Muscle of leg (tissue), 11 donors: ENCODE data around the gene PRCP. TPM values are rescaled to one million over a fixed set of nuclear protein-coding genes. Genes with fewer than 3 reads are reported as not detected.

Experiments used
- DNase-seq: peaks from one replicate; pipeline ENCODE4 v3.0.0; 2013
- H3K27ac ChIP-seq: one replicate; pipeline ENCODE4 v1.5.1; 2013; ENCODE audit warnings: mild to moderate bottlenecking, low read length, control low read depth
- H3K27me3 ChIP-seq: one replicate; pipeline ENCODE4 v1.6.1; 2013; ENCODE audit warnings: low read length; ENCODE audit not compliant: control insufficient read depth, insufficient read depth
- H3K36me3 ChIP-seq: one replicate; pipeline ENCODE4 v1.6.1; 2013; ENCODE audit warnings: low read length; ENCODE audit not compliant: control insufficient read depth, insufficient read depth
- H3K4me1 ChIP-seq: one replicate; pipeline ENCODE4 v1.6.1; 2013; ENCODE audit warnings: low read length; ENCODE audit not compliant: control insufficient read depth, insufficient read depth
- H3K4me3 ChIP-seq: one replicate; pipeline ENCODE4 v1.5.1; 2013; ENCODE audit warnings: low read length, control low read depth
- H3K9me3 ChIP-seq: replicated peaks from 2 replicates; pipeline ENCODE4 v1.6.1; 2013; ENCODE audit warnings: low read depth, low read length; ENCODE audit not compliant: control insufficient read depth
- WGBS: methylation state at CpG from one replicate; pipeline ENCODE4 v1.1.5; 2013; ENCODE audit warnings: missing lambda C conversion rate; ENCODE audit not compliant: insufficient coverage; 5-methylcytosine and 5-hydroxymethylcytosine counted together
- polyA plus RNA-seq, 8 donors: library from polyadenylated mRNA; unstranded; fragments of 120-200 nt; gene quantifications; one replicate each; pipeline versions ENCODE4 v1.2.1 to v1.2.3, GENCODE V29; 2013; ENCODE audit warnings: inconsistent platforms in 1 of 8, low replicate concordance in 1 of 8; ENCODE audit not compliant: insufficient read length in 8 of 8, insufficient read depth in 1 of 8
- total RNA-seq: library from RNA; stranded (reverse); fragments of 120-200 nt; gene quantifications from one replicate; pipeline ENCODE4 v1.2.4, GENCODE V29; 2013

The PRCP gene
- total and polyA plus RNA-seq, 9 donors: 80.3 to 119 (median 101) TPM

GRCh38 chr11:82792319-82792718 is 107.9 kb downstream of the PRCP start:
- H3K27ac ChIP-seq: no peak overlapping the region
- no peaks in the 10 kb centered on the region for H3K4me1 ChIP-seq
- H3K9me3 ChIP-seq: no peaks in the 10 kb centered on the region
- DNase-seq: no peak
- H3K36me3 ChIP-seq: no peaks in the 10 kb centered on the region
- WGBS: 80% methylated on average over 1 of the region's 5 CpGs
- no peaks in the 10 kb centered on the region for H3K27me3 ChIP-seq
- H3K4me3 ChIP-seq: no peak overlapping the region

DNA sequence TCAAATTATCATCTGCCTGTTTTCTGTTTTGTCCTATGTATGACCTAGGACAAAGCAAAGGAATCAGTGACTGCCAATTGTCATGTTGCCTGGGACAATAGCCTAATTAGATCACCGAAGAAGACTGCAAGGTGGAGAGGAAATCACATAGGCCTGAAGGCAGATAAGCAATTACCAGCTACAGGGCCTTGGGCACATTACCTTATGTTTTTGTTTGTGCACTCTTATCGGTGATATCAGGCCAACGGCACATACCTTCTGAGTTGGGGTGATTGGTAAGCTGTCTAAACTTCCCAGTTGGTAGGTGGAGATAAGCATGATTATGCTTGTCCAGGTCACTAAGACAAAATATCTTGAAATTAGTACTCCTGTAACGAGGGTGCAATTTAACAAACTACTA is 108.5 kb downstream of the PRCP start:
- Histone ChIP-seq H3K27me3 (no peaks in the 10 kb centered on the region), H3K4me1 (no peaks in the 10 kb centered on the region)
- 62% methylated on average over 2 of the region's 4 CpGs for WGBS

DNA sequence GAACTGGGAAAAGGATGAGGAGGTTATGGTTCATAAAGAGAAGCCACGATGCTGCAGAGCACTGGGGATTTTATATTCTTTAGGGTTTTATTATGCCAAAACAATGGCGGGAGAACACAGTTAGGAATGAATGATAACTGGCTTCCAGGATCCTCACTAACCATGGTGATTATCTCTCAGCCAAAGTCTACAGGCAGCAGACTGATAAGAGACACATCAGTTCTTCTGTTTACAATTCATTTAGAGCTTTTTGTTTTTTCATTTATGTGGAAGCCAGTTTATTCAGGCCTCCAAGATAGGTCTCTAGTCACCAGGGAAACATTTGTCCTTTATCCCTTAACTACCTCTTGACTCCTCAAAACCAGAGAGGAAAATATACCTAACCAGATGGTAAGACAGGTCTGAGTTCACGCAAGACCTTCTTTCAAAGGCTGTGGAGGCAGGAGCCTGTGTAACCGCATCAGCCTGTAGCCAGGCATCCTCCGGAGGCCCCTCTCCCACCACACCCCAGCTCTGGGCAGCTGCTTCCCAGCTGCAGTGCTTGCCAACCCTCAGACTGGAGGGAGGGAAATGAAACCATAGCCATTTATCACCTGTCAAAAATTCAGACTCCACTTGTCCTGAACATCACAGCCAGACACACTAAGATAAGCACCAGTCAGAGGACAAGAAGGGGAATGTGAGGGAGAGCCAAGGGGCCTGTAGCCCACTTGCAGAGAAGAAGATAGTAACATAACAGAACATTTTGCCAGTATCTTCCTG is 109.3 kb downstream of the PRCP start:
- Histone ChIP-seq H3K4me1 (no peaks in the 10 kb centered on the region), H3K27ac (no peak overlapping the region), H3K4me3 (no peak overlapping the region), H3K9me3 (no peaks in the 10 kb centered on the region), H3K27me3 (no peaks in the 10 kb centered on the region), H3K36me3 (no peaks in the 10 kb centered on the region)
- WGBS: 60% methylated on average over 1 of the region's 5 CpGs
- peak; percentile 20 for DNase-seq

More for the DNA sequence above, 108.5 kb downstream of the PRCP start:
- Histone ChIP-seq H3K9me3 (no peaks in the 10 kb centered on the region), H3K27ac (no peak overlapping the region), H3K4me3 (no peak overlapping the region), H3K36me3 (no peaks in the 10 kb centered on the region)
- no peak for DNase-seq

DNA sequence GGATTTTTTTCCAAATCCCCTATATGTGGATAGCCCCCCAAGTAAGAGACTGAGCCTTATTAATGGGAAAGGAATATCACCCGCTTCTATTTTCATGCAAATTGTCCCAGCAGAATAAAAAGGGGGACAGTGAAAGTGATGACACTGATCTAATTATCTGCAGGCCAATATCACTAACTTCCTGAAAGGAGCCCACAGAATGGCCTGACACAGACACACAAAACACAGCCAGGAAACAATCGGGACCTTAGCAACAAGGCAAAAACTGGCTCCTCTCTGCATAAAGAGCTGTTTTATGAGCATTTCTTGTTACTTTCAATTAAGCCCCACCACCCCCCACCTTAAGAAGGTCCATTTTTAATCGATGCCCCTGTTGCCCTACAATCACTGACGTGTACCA is 112.2 kb downstream of the PRCP start:
- WGBS: 86% methylated on average over 3 of the region's 4 CpGs
- Histone ChIP-seq H3K27ac (no peak overlapping the region), H3K27me3 (no peaks in the 10 kb centered on the region)

DNA sequence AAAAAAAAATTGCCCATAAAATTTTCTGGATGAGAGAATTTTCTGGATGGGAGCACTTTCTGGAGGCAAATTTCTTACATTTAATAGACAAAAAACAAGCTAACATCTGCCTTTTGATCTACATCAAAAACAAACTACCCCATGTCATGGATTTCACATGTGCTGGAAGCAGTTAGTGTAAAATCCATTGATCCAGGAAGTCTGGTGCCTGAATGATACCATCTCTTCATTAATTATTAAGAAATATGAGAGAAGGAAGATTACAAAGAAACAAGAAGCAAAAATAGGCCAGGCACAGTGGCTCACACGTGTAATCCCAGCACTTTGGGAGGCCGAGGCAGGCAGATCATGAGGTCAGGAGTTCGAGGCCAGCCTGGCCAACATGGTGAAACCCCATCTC is 113.4 kb downstream of the PRCP start:
- Histone ChIP-seq H3K4me1 (no peaks in the 10 kb centered on the region), H3K36me3 (no peaks in the 10 kb centered on the region), H3K27ac (no peak overlapping the region), H3K4me3 (no peak overlapping the region), H3K9me3 (no peaks in the 10 kb centered on the region), H3K27me3 (no peaks in the 10 kb centered on the region)
- DNase-seq: no peak
- no CpG with 5 or more reads among the region's 3 CpGs for WGBS

More for the DNA sequence above, 112.2 kb downstream of the PRCP start:
- Histone ChIP-seq H3K36me3 (no peaks in the 10 kb centered on the region), H3K9me3 (no peaks in the 10 kb centered on the region), H3K4me1 (no peaks in the 10 kb centered on the region), H3K4me3 (no peak overlapping the region)
- DNase-seq: no peak

GRCh38 chr11:82786001-82786400 is 114.2 kb downstream of the PRCP start:
- Histone ChIP-seq H3K36me3 (no peaks in the 10 kb centered on the region), H3K4me1 (no peaks in the 10 kb centered on the region), H3K9me3 (no peaks in the 10 kb centered on the region), H3K27me3 (no peaks in the 10 kb centered on the region), H3K4me3 (no peak overlapping the region), H3K27ac (no peak overlapping the region)
- no peak for DNase-seq
- WGBS: no CpG with 5 or more reads among the region's 2 CpGs

DNA sequence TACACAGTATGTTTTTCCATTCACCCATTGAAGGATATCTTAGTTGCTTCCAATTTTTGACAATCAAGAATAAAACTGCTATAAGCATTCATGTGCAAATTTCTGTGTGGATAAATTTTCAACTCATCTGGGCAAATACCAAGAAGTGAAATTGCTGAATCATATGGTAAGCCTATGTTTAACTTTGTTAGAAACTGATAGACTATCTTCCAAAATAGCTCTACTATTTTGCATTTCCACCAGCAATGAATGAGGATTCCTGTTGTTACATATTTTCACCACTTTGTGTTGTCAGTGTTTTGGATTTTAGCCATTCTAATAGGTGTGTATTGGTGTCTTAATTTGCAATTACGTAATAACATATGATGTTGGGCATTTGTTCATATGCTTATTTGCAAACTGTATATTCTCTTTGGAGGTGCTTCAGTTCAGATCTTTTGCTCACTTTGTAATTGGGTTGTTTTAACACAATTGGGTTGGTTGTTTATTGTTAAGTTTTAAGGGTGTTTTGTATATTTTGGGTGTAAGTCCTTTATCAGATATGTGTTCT is 117.3 kb downstream of the PRCP start:
- H3K36me3 ChIP-seq: no peaks in the 10 kb centered on the region
- no peaks in the 10 kb centered on the region for H3K4me1 ChIP-seq
- H3K27me3 ChIP-seq: no peaks in the 10 kb centered on the region
- H3K9me3 ChIP-seq: no peaks in the 10 kb centered on the region
- H3K4me3 ChIP-seq: no peak overlapping the region
- no CpG with 5 or more reads among the region's 1 CpG for WGBS
- DNase-seq: no peak
- H3K27ac ChIP-seq: no peak overlapping the region

GRCh38 chr11:82778776-82779175 is 121.5 kb downstream of the PRCP start:
- H3K9me3 ChIP-seq: peaks cover 7% of the 10 kb centered on the region
- H3K27me3 ChIP-seq: no peaks in the 10 kb centered on the region
- DNase-seq: no peak
- no CpG with 5 or more reads among the region's 1 CpG for WGBS
- H3K36me3 ChIP-seq: no peaks in the 10 kb centered on the region
- no peaks in the 10 kb centered on the region for H3K4me1 ChIP-seq
- H3K4me3 ChIP-seq: no peak overlapping the region
- no peak overlapping the region for H3K27ac ChIP-seq

DNA sequence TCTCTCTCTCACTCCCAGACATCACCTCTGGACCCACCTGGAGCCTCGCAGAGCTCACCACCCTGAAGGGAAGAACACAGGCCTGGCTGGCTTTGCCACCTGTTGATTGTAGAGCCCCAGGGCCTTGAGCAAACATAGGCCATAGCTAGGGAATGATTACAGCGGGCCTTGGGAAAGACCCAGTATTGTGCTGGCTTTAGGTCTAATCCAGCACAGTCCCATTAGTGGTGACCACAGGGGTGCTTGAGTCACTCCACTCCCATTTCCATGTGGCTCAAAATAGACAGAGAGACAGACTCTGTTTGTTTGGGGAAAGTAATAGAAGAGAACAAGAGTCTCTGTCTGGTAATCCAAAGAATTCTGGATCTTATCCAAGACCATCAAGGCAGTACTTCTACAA is 123.9 kb downstream of the PRCP start:
- Histone ChIP-seq H3K4me3 (no peak overlapping the region), H3K27me3 (no peaks in the 10 kb centered on the region), H3K27ac (no peak overlapping the region), H3K36me3 (no peaks in the 10 kb centered on the region), H3K4me1 (no peaks in the 10 kb centered on the region), H3K9me3 (peaks cover 7% of the 10 kb centered on the region)
- 80% methylated on average over 1 of the region's 2 CpGs for WGBS
- DNase-seq: no peak

DNA sequence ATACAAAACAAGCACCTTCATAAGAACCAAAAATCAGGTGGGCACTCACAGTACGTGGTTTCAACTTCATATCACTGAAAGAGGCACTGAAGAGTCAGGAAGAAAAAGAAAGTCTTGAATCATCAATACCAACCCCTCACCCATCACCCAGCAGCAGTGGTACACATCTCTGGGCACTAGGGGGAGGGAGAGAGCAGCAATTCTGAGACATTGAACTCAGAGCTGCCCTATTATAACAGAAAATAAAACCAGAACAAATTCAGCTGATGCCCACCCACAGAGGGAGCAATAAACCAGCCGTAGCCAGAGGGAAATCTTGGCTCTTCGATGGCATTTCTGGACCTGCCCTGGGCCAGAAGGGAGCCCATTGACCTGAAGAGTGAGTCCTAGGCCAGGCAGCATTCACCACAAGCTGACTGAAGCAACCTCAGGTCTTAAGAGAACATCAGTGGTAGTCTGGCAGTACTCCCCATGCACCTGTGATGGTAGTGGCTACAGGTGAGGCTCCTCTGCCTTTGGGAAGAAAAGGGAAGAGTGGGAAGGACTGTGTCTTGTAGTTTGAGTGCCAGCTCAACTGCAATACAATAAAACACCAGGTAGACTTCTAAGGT is 124.4 kb downstream of the PRCP start:
- peaks cover 7% of the 10 kb centered on the region for H3K9me3 ChIP-seq
- 19% methylated on average over 2 of the region's 3 CpGs for WGBS
- H3K4me3 ChIP-seq: no peak overlapping the region
- H3K36me3 ChIP-seq: no peaks in the 10 kb centered on the region
- no peaks in the 10 kb centered on the region for H3K4me1 ChIP-seq
- H3K27me3 ChIP-seq: no peaks in the 10 kb centered on the region
- H3K27ac ChIP-seq: no peak overlapping the region
- no peak for DNase-seq
